ENCODE measurements around the gene TSPAN5.

DNA sequence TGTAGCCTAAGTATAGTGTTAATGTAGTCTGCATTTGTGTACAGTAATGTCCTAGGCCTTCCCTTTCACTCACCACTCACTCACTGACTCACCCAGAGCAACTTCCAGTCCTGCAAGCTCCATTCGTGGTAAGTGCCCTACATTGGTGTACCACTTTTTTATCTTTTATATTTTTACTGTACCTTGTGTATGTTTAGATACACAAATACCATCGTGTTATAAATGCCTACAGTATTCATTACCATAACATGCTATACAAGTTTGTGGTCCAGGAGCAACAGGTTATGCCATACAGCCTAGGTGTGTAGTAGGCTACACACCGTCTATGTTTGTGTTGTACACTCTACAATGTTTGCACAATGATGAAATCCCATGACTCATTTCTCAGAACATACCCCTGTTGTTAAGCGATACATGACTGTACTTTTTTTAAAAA is 15.4 kb downstream of the TSPAN5 start:
- TF ChIP-seq CTCF (IDR thresholded peaks at IDR 0.05): no peak
- TF ChIP-seq MEF2A (IDR thresholded peaks at IDR 0.05; ENCODE audit: borderline replicate concordance, low read depth): no peak

Measured in SK-N-SH (cell line).